Breast epithelium (tissue), 3 donors: ENCODE measurements around the gene KIF9.

Source experiments
- POLR2A ChIP-seq: fragments of 450-650 bp; IDR thresholded peaks from one replicate; pipeline ENCODE4 v1.6.1; 2016; ENCODE audit warnings: antibody characterized with exemption, mild to moderate bottlenecking, moderate library complexity
- POLR2AphosphoS5 ChIP-seq, 3 donors: sonication (generic); formaldehyde crosslinking; IDR thresholded peaks; one replicate each; pipeline ENCODE4 v1.6.1; 2017; ENCODE audit warnings: antibody characterized with exemption in 3 of 3
- TF ChIP-seq, protein P1 (sequence below), 3 donors: fragments of 450-650 bp; IDR thresholded peaks; one replicate each; pipeline ENCODE4 v1.5.1; 2016 to 2017; ENCODE audit warnings: antibody characterized with exemption in 3 of 3, mild to moderate bottlenecking in 3 of 3, moderate library complexity in 3 of 3

DNA sequence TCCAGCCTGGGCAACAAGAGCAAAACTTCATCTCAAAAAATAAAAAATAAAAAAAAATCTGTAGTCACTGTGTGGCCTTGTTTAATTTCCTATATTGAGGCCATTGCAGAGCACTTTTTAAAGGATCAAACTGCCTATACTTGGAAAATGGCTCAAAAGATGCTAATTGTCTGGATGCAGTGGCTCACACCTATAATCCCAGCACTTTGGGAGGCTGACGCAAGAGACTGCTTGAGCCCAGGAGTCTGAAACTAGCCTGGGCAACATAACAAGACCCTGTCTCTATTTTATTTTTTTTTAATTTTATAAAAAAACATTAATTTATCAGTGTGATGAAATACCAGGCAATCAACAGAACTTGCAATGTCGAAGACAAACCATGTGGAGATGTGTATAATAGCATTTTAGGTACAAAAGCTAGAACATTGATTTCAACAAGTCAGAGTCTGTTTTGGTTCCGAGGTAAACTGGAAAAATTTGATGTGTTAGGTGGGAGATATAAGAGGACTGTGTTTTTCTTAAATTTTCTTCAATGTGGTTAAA, 71.7 kb downstream of the KIF9 start:
- TF ChIP-seq, protein P1, sequence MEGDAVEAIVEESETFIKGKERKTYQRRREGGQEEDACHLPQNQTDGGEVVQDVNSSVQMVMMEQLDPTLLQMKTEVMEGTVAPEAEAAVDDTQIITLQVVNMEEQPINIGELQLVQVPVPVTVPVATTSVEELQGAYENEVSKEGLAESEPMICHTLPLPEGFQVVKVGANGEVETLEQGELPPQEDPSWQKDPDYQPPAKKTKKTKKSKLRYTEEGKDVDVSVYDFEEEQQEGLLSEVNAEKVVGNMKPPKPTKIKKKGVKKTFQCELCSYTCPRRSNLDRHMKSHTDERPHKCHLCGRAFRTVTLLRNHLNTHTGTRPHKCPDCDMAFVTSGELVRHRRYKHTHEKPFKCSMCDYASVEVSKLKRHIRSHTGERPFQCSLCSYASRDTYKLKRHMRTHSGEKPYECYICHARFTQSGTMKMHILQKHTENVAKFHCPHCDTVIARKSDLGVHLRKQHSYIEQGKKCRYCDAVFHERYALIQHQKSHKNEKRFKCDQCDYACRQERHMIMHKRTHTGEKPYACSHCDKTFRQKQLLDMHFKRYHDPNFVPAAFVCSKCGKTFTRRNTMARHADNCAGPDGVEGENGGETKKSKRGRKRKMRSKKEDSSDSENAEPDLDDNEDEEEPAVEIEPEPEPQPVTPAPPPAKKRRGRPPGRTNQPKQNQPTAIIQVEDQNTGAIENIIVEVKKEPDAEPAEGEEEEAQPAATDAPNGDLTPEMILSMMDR (IDR thresholded peaks at IDR 0.05): no peak
- TF ChIP-seq POLR2AphosphoS5 (IDR thresholded peaks at IDR 0.05) (no peak), POLR2A (no peak)
